Ascending aorta (tissue), 2 donors: Measurements from ENCODE around the gene TM4SF4. TPM values are rescaled to one million over a fixed set of nuclear protein-coding genes. Genes with fewer than 3 reads are reported as not detected.
"Not testable (repeated sequence)": the region's sequence is repeated elsewhere in the genome, so short reads cannot be mapped to it uniquely, and the experiment has no call there.

Experiments
- DNase-seq, 2 donors: peaks; one replicate each; pipeline ENCODE4 v3.0.0-alpha.2; 2019; ENCODE audit warnings: low spot score in 2 of 2
- H3K27ac ChIP-seq, 2 donors: fragments of 200-600 bp; sonication (generic); one replicate each; pipeline ENCODE4 v1.5.1; 2016 to 2017; ENCODE audit warnings: mild to moderate bottlenecking in 1 of 2
- H3K27me3 ChIP-seq: fragments of 200-600 bp; sonication (generic); one replicate; pipeline ENCODE4 v1.5.1; 2017
- H3K36me3 ChIP-seq, 2 donors: fragments of 200-600 bp; sonication (generic); one replicate each; pipeline ENCODE4 v1.5.1; 2016
- H3K4me1 ChIP-seq, 2 donors: fragments of 200-600 bp; sonication (generic); one replicate each; pipeline ENCODE4 v1.5.1; 2016 to 2017; ENCODE audit warnings: mild to moderate bottlenecking in 1 of 2
- H3K4me3 ChIP-seq, 2 donors: fragments of 200-600 bp; sonication (generic); one replicate each; pipeline ENCODE4 v1.5.1; 2016 to 2017; ENCODE audit warnings: mild to moderate bottlenecking in 1 of 2
- H3K9me3 ChIP-seq, 2 donors: fragments of 200-600 bp; sonication (generic); one replicate each; pipeline ENCODE4 v1.5.1; 2016
- CTCF ChIP-seq, 3 experiments: fragments of 200-600 bp in 2 of 3; fragments of 450-650 bp in 1 of 3; sonication (generic) in 2 of 3; IDR thresholded peaks; one replicate each; pipeline ENCODE4 v1.5.1; 2016 to 2019; ENCODE audit warnings: antibody characterized with exemption in 3 of 3, mild to moderate bottlenecking in 1 of 3, moderate library complexity in 1 of 3
- intact Hi-C: fragments of 100-400 bp; cut with DNase I; formaldehyde crosslinking; loops from one replicate; pipeline ENCODE4 v1.15.1; 2023
- total RNA-seq: library from RNA; depleted of rRNA; stranded (reverse); fragments of >200 nt; gene quantifications from one replicate; pipeline ENCODE4 v1.1.0, GENCODE V29; 2016

Gene TM4SF4
- total RNA-seq, 1 donor from 2014 or later, result not detected

GRCh38 chr3:149442043-149442442 lies 32.5 kb upstream of the TM4SF4 start:
- no peak overlapping the region for H3K4me3 ChIP-seq
- no peaks in the 10 kb centered on the region for H3K4me1 ChIP-seq
- no peaks in the 10 kb centered on the region for H3K9me3 ChIP-seq
- no peak for DNase-seq
- no peak overlapping the region for H3K27ac ChIP-seq
- no peak for TF ChIP-seq CTCF (IDR thresholded peaks at IDR 0.05)
- intact Hi-C loops, result no loop called here
- no peaks in the 10 kb centered on the region for H3K36me3 ChIP-seq
- H3K27me3 ChIP-seq, result no peaks in the 10 kb centered on the region

GRCh38 chr3:149442851-149443544 lies 31.5 kb upstream of the TM4SF4 start:
- Histone ChIP-seq H3K4me1 (peaks cover 0 to 1% of the 10 kb centered on the region in 2 donors), H3K27ac (no peak overlapping the region), H3K9me3 (no peaks in the 10 kb centered on the region), H3K36me3 (no peaks in the 10 kb centered on the region), H3K4me3 (no peak overlapping the region), H3K27me3 (no peaks in the 10 kb centered on the region)
- intact Hi-C loops, result no loop called here
- no peak for DNase-seq
- TF ChIP-seq CTCF (IDR thresholded peaks at IDR 0.05), result no peak

GRCh38 chr3:149443545-149443912 lies 31.0 kb upstream of the TM4SF4 start:
- TF ChIP-seq CTCF (IDR thresholded peaks at IDR 0.05), result no peak
- no peak overlapping the region for H3K4me3 ChIP-seq
- H3K36me3 ChIP-seq, result no peaks in the 10 kb centered on the region
- no peaks in the 10 kb centered on the region for H3K27me3 ChIP-seq
- no peak for DNase-seq
- no peak overlapping the region for H3K27ac ChIP-seq
- H3K9me3 ChIP-seq, result no peaks in the 10 kb centered on the region
- H3K4me1 ChIP-seq, result peaks cover 0 to 7% of the 10 kb centered on the region in 2 donors
- intact Hi-C loops, result no loop called here

- H3K27me3 ChIP-seq, H3K9me3 ChIP-seq, H3K27ac ChIP-seq, H3K4me3 ChIP-seq, intact Hi-C loops, DNase-seq, H3K36me3 ChIP-seq: not testable (repeated sequence)
- H3K4me1 ChIP-seq, result peaks cover 0 to 13% of the 10 kb centered on the region in 2 donors
Observed at GRCh38 chr3:149444867-149445266, 29.6 kb upstream of the TM4SF4 start.

GRCh38 chr3:149448331-149448831 lies 26.1 kb upstream of the TM4SF4 start:
- peak overlapping the region; percentile 52 to 67 for H3K27ac ChIP-seq
- no peaks in the 10 kb centered on the region for H3K27me3 ChIP-seq
- no peaks in the 10 kb centered on the region for H3K36me3 ChIP-seq
- no peak for TF ChIP-seq CTCF (IDR thresholded peaks at IDR 0.05)
- H3K4me3 ChIP-seq, result no peak overlapping the region
- no peak for DNase-seq
- no peaks in the 10 kb centered on the region for H3K9me3 ChIP-seq
- intact Hi-C loops, result no loop called here
- peaks cover 0 to 13% of the 10 kb centered on the region in 2 donors for H3K4me1 ChIP-seq

GRCh38 chr3:149449182-149449581 lies 25.3 kb upstream of the TM4SF4 start:
- peaks cover 0 to 13% of the 10 kb centered on the region in 2 donors for H3K4me1 ChIP-seq
- intact Hi-C loops, result no loop called here
- DNase-seq, result no peak

More at GRCh38 chr3:149449182-149449581, 25.3 kb upstream of the TM4SF4 start:
- no peak for TF ChIP-seq CTCF (IDR thresholded peaks at IDR 0.05)
- Histone ChIP-seq H3K4me3 (no peak overlapping the region), H3K27ac (peak overlapping the region; percentile 52 to 67), H3K27me3 (no peaks in the 10 kb centered on the region), H3K9me3 (no peaks in the 10 kb centered on the region), H3K36me3 (no peaks in the 10 kb centered on the region)
